SK-N-SH (cell line): ENCODE results near the gene RPL18.
"Not testable (repeated sequence)": the region's sequence is repeated elsewhere in the genome, so short reads cannot be mapped to it uniquely, and the experiment has no call there.

Experiments
- CHD2 ChIP-seq: fragments of 150-350 bp; IDR thresholded peaks from 2 replicates; pipeline ENCODE4 v1.6.1; 2018; ENCODE audit warnings: low read length; ENCODE audit not compliant: partially characterized antibody
- EZH2phosphoT487 ChIP-seq: fragments of 200-600 bp; sonication (generic); IDR thresholded peaks from 2 replicates; pipeline ENCODE4 v1.6.1; 2017; ENCODE audit warnings: low read depth, mixed run types, mild to moderate bottlenecking, antibody characterized with exemption, moderate library complexity, borderline replicate concordance
- FOXM1 ChIP-seq: IDR thresholded peaks from 2 replicates; pipeline ENCODE4 v1.4.0; 2012; ENCODE audit warnings: low read depth, mild to moderate bottlenecking
- MXI1 ChIP-seq: IDR thresholded peaks from 2 replicates; pipeline ENCODE4 v1.6.1; 2012; ENCODE audit warnings: mild to moderate bottlenecking, low read depth, low read length, improper control_type of control experiment
- RAD21 ChIP-seq: IDR thresholded peaks from 2 replicates; pipeline ENCODE4 v1.6.1; 2012; ENCODE audit warnings: mild to moderate bottlenecking, low read length
- RXRA ChIP-seq: IDR thresholded peaks from 2 replicates; pipeline ENCODE4 v1.4.0; 2012; ENCODE audit warnings: low read depth, mild to moderate bottlenecking, borderline replicate concordance
- SIN3A ChIP-seq: IDR thresholded peaks from 2 replicates; pipeline ENCODE4 v1.6.1; 2012; ENCODE audit warnings: low read depth, mild to moderate bottlenecking, low read length, moderate library complexity, borderline replicate concordance
- YY1 ChIP-seq: IDR thresholded peaks from 2 replicates; pipeline ENCODE4 v1.4.0; 2012; ENCODE audit warnings: low read depth, mild to moderate bottlenecking
- TF ChIP-seq, protein P1 (sequence below): fragments of 200-600 bp; sonication (generic); IDR thresholded peaks from 2 replicates; pipeline ENCODE4 v1.6.1; 2017; ENCODE audit warnings: antibody characterized with exemption, mild to moderate bottlenecking, moderate library complexity
- TF ChIP-seq, protein P2 (sequence below): IDR thresholded peaks from 2 replicates; pipeline ENCODE4 v1.6.1; 2012; ENCODE audit warnings: mild to moderate bottlenecking, low read depth, low read length, moderate library complexity

DNA sequence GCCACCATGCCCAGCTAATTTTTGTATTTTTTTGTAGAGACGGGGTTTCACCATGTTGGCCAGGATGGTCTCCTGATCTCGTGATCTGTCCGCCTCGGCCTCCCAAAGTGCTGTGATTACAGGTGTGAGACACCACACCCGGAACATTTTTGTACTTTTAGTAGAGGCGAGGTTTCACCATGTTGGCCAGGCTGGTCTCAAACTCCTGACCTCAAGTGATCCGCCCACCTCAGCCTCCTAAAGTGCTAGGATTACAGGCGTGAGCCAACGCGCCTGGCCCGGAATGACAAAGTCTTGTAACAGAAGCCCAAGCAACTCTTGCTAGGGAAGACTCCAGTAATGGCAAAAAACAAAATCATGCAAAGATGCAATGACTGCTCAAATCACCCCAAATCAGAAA is 13.3 kb upstream of the RPL18 start:
- not testable (repeated sequence) for TF ChIP-seq YY1, RAD21, RXRA, EZH2phosphoT487, FOXM1, MXI1, SIN3A, CHD2
- TF ChIP-seq, protein P1, sequence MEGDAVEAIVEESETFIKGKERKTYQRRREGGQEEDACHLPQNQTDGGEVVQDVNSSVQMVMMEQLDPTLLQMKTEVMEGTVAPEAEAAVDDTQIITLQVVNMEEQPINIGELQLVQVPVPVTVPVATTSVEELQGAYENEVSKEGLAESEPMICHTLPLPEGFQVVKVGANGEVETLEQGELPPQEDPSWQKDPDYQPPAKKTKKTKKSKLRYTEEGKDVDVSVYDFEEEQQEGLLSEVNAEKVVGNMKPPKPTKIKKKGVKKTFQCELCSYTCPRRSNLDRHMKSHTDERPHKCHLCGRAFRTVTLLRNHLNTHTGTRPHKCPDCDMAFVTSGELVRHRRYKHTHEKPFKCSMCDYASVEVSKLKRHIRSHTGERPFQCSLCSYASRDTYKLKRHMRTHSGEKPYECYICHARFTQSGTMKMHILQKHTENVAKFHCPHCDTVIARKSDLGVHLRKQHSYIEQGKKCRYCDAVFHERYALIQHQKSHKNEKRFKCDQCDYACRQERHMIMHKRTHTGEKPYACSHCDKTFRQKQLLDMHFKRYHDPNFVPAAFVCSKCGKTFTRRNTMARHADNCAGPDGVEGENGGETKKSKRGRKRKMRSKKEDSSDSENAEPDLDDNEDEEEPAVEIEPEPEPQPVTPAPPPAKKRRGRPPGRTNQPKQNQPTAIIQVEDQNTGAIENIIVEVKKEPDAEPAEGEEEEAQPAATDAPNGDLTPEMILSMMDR: not testable (repeated sequence)
- TF ChIP-seq, protein P2, sequence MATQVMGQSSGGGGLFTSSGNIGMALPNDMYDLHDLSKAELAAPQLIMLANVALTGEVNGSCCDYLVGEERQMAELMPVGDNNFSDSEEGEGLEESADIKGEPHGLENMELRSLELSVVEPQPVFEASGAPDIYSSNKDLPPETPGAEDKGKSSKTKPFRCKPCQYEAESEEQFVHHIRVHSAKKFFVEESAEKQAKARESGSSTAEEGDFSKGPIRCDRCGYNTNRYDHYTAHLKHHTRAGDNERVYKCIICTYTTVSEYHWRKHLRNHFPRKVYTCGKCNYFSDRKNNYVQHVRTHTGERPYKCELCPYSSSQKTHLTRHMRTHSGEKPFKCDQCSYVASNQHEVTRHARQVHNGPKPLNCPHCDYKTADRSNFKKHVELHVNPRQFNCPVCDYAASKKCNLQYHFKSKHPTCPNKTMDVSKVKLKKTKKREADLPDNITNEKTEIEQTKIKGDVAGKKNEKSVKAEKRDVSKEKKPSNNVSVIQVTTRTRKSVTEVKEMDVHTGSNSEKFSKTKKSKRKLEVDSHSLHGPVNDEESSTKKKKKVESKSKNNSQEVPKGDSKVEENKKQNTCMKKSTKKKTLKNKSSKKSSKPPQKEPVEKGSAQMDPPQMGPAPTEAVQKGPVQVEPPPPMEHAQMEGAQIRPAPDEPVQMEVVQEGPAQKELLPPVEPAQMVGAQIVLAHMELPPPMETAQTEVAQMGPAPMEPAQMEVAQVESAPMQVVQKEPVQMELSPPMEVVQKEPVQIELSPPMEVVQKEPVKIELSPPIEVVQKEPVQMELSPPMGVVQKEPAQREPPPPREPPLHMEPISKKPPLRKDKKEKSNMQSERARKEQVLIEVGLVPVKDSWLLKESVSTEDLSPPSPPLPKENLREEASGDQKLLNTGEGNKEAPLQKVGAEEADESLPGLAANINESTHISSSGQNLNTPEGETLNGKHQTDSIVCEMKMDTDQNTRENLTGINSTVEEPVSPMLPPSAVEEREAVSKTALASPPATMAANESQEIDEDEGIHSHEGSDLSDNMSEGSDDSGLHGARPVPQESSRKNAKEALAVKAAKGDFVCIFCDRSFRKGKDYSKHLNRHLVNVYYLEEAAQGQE: not testable (repeated sequence)
